GM21619 (cell line): ENCODE measurements around the gene RTTN.

Experiments
- ATAC-seq: cut with Tn5 transposase; IDR thresholded peaks from one replicate; pipeline ENCODE4 v1.9.1; 2021; ENCODE audit not compliant: unreplicated experiment

Gene RTTN

DNA sequence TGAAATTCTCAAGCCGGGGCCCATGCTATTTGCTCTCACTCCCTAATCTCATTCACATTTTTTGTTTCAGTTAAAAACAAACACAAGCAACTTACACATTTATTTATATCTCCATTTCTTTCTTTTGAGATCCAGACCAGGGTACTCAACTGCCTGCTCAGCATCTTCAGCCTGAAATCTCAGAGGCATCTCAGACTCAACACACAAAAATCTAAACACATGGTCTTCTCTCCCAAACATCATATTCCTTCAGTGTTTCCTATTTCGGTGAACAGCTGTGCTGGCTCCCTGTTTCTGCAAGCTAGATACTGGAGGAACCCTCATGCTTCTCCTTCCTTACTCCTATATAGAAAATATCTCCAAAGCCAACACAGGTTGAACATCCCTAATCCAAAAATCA lies 11.3 kb upstream of the RTTN start:
- no peak for ATAC-seq

DNA sequence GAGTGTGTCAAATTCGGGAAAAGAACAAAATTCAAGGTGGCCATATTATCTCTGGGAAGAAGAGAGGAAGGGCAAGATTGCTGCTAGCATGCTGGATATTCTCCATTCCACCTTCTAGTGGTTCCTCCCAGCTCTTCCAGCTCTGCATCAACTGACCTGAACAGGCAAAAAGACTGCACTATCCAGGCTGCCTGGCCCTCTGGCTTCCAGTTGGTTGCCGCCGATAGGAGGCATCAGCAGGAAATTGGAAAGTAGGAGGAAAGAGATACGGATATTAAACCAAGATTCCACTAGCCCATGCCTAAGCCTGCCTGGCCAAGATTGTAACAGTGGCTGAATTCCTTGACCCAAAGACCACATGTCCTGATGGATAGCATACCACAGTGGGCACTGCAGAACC lies 1.7 kb upstream of the RTTN start:
- no peak for ATAC-seq

DNA sequence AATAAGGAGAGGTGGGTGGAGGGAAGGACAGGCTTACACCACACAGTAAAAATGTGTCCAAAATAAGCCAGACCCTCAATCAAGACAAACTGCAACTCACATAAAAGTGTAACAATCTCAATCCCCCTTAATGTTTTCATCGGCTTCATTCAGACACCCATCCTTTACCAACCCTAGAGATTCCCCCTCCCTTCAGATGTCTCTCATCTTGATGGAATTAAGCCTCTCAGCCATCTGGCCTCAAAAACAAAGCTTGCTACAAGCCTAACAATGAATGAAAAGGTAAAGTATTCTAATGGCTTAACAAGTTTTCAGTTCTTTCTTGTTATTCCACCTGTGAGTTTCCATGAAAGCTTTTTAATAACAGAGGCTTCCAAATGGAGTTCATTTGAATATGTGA lies 5.2 kb downstream of the RTTN start:
- ATAC-seq, result no peak

DNA sequence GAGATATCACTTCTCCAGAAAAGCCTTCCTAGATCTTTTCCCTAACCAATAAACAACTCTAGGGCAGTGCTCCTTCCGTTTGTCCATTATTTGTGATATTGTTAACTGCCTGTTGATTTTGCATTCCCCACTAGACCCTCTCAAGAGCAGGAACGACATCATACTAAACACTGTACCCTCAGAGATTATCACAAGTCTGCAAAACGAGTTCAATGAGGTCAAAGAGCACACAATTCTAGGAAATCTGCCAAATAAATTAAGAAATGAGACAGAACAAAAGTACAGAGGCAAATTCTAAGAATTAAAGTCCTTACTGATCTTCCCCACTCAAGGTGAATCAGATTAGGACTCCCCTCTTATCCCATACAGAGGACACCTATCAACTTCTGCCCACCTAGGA lies 7.6 kb downstream of the RTTN start:
- no peak for ATAC-seq

DNA sequence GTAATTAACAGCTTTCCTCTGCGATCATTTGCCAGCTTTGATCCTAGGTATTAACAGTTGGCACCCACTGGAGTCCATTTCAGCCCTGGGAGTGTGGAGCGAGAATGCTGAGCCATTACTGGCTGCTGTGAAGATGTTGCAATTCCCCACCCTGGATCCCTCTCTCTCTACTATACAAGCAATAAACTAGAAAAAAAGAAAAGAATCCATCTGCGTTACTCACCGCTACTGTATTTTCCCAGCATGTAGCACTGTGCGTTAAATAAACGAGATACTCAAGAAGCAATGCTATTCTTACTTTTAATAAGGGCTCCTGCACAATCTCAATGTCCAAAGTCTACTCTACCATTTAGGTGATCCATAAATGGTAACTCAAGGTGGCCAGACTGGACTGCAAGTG lies 8.5 kb downstream of the RTTN start:
- no peak for ATAC-seq

DNA sequence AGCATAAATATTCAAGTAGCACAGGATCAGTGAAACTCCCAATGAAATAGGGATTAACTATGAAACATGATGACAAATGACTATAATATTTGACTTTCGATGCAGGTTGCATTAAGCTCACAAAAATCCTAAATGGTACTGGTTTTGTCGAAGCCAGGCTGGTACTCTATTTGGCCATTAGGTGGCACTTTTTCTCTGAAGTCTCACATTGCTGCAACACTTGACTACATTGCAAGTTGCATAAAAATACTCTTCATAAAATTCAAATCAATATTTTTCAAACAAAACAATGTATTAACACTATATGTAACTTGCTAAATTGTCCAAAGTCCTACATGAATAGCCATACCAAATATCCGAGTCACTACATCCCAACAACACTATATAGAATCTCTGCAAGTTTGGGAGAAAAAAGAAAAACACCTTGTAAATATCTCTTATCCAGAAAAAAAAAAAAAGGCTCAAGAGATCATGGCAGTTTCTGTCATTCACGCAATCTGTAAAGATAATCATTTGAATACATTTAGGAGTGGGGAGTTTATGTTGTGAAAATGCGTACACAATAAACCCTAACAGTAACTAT lies 9.5 kb downstream of the RTTN start:
- ATAC-seq, result no peak

DNA sequence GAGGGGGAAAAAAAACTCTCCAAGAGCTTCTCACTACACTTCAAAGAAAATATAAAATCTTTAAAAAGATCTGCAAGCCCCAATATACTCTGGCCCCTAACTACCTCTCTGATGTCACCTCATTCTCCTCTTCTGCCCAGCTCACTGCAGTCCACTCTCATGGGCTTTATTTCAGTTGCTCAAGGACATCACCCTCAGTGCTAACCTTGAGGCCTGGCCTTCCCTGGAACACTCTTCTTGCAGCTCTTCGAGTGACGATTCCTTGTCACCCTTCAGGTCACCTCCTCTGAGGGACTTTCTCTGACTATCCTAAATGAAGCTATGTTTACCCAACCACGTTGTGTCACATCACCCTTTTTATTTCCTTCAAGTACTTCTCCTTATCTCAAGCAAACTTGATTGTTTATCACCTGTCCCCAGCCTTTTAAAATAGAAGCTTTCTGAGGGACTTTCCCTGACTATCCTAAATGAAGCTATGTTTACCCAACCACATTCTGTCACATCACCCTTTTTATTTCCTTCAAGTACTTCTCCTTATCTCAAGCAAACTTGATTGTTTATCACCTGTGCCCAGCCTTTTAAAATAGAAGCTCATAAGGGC lies 10.4 kb downstream of the RTTN start:
- ATAC-seq, result peak; percentile 39

DNA sequence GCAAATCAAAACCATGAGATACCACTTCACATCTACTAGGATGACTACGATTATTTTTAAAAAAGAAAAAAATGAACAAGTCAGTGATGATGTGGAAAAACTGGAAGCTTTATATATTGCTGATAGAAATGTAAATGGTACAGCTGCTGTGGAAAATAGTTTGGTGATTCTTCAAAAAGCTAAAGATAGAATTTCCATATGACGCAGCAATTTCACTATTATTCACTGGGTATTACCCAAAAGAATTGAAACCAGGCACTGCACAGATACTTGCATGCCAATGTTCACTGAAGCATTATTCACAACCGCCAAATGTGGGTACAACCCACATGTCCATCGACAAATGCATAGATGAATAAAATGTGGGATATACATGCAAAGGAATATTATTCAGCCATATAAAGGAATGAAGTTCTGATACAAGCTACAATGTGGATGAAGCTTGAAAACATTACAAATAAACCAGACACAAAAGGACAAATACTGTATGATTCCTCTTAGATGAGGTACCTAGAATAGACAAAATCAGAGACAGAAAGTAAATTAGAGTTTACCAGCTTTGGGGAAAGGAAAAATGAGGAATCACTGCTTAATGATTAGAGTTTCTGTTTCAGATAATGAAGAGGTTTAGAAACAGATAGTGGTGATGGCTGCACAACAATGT lies 11.1 kb downstream of the RTTN start:
- ATAC-seq, result peak; percentile 84

DNA sequence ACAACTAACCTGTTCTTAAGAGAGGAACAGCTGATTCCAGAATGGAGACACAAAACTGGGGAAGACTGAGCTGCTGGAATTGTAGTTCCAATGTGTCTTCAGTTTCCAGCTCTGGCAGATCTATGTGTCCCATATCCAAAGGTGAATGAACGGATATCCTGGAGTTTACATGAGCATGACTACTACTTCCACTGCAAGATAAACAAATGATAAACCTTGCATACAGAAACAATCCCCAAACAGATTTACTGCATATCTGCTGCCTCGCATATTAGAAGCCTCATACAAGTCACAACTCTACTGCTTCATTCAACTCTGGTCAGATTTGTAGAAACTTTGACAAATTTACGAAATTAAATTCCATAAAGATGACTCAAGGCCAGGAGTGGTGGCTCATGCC lies 15.0 kb downstream of the RTTN start:
- no peak for ATAC-seq

DNA sequence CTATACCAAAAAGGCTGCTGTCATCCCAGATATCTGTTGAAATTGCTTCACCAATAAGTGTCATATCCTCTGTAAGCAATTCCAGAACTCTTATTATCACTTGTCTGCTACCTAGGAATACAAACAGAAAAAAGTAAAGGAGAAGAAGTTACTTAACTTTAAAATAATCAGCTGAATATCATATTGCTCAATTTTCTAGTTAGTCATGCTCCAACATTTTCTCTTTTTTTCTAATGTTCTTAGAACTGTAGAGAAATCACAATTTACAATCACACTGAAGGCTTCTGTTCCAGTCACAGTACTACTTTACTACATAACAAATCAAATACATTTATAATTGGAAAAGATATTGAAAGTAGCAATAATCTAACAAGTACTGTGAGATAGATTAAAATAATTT lies 17.4 kb downstream of the RTTN start:
- ATAC-seq, result no peak

DNA sequence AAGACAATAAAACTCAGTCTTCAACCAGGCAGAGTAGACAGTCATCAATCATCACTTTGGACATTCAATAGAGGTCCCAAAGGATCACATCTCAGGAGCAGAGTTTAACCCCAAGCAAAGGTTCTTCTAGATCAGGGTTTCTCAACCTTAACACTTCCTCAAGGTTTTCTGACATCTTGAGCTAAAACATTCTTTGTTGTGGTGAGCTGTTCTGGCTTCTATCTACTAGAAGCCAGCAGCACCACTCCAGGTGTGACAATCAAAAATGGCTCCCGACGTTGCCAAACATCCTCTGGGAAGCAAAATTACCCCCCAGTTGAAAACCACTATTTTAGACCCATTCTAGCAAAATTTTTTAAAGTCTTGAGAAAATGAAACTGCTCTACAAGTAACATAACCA lies 22.0 kb downstream of the RTTN start:
- no peak for ATAC-seq

DNA sequence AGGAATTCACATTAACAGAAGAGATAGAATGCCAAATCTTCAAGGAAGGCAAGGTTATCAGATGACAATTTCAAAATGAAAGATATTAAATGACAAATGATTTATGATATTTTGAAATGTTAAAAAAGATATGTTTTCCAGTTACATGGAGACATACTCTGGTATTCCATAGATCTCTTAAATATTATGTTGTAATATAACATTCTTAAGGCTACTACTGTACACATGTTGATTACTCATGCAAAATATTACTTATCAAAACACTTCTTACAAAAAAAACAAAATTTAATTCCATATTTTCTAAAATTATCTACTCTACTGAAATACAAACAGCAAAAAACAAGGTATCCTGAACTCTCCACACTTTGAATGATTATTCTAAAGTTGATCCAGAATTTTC lies 22.9 kb downstream of the RTTN start:
- no peak for ATAC-seq

DNA sequence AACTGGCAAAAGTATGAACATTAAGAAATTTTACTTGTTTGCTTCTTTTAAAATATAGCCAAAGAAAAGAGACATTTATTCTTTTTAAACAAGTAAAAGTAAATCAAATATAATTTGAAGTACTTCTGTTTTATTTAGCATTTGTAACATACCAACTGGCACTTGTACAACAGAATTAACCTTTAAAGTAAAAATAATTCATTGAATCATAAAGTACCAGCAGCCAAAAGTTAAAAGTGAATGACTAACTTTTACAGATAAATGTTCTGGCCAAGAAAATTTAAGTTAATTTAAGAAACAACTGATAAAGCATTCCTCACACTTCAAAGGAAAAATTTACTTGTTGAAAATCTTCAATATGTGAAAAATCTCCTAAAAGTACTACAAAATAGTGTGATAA lies 23.8 kb downstream of the RTTN start:
- ATAC-seq, result no peak

DNA sequence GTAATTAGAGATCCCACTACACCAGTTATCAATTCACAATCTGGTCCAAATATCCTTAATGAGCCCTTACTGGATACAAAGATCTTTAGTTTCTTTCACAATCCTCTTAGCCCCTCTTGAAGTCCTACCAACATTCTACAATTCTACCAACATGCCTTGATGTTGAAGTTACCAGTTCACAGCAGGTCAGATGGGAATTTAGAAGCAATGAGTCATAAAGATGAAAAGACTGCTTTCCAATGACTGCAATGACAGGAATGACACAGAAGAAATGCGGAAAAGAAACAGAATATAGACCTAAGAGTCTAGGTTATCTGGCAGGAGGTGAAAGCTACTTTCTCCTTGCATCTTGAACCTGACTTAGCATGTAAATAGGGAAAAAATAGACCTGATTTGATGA lies 24.5 kb downstream of the RTTN start:
- ATAC-seq, result no peak

DNA sequence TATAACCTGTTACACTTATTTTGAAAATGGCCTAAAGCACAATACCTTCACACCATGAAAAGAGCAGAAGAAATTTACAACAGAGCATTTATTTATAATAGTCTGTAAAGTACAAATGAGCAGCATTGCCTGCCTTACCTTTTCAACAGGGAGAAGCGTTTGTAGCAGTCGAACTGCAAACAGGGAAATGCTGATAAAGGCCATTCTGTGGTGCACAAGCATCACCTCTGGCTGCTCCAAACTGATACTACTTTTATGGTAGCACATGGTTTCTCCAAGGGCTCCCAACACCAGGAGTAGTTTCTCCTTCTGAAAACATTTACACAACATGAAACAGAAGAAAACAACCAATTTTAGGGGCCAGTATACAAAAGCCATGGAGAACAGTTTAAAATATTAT lies 28.9 kb downstream of the RTTN start:
- ATAC-seq, result no peak

DNA sequence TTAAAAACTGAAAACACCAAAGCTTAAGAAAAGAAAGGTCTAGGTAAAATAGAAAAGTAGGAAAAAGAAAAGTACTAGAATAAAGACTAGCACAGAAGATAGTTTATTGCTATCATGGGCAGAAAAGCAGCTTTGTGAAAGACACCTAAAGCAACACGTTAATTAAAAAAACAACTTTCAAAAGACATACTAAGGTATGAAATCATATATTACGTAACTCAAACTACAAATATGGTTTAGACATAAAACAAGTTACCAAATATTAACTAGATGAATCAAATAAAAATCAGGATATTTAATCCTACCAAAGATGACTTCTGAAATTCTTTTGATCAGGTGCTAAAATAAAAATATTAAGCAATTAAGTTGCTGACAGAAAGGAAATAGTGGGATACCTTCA lies 30.3 kb downstream of the RTTN start:
- ATAC-seq, result no peak

DNA sequence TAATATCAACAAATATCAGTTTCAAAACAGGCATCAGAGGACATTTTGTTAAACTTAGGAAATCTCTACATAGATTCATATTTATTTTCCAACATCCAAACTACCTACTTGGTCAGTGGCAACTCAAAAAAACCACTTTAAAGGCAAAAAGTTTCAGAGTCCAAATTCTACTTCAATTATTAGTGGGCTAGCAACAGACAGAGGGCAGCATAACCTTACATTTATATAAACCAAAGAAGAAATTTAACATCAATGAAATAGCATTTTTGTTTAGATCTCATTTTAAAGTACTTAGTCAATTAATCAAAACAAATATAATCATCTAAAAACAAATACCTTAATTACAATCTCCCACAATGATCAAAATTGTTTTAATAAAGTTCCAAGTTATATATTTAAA lies 33.3 kb downstream of the RTTN start:
- ATAC-seq, result no peak

DNA sequence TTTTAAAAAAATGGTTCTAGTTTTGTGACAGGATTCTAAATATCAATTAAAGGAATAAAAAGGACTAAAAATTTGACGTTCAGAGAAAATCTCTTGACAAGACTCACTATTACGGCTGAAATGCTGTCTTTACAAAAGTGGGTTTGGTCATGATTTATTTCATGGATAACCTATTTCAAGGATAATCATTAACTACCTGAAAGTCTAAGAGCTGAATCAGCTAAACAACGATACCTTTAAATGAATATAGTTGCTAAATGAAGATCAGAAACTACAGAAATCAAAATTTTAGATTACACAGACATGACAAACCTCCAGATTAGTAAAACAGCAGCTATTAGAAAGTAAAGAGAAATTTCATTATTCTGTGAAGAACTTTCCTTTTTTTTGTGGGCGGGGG lies 35.7 kb downstream of the RTTN start:
- ATAC-seq, result no peak

DNA sequence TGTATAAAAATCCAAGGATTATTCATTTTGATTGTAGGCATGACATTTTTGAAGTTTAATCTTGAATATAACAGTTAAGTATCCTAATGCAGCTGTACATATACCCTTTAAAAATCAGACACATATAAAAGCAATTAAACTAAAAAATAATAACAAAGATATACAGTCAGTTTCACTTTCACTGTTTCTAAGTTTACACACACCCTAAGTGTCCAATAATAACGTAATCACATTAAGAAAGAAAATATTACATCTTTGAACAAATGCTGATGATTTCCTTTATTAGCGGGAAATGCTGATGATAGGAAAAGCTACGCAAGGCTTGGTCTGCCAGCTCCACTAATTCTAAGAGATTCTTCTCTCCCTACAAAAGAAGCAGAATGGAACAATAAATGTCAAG lies 38.8 kb downstream of the RTTN start:
- ATAC-seq, result no peak

DNA sequence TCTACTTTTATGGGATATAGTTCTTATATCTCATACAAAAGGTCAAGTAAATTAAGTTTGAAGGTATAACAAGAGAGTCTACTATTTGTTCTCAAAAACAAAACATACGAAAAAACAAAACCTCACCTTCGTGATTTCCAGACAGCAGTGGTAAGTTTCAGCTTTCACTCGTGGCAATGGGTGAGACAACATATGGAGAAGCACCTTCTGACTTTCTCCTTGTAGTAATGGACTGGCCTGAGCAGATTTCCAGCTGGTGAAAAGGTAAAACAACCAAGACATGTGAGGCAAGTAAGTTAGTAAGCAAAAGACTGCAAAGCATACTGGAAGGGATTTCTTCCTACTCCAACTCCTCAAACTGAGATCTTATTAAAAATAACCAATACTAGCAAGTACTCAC lies 39.6 kb downstream of the RTTN start:
- ATAC-seq, result peak; percentile 75

DNA sequence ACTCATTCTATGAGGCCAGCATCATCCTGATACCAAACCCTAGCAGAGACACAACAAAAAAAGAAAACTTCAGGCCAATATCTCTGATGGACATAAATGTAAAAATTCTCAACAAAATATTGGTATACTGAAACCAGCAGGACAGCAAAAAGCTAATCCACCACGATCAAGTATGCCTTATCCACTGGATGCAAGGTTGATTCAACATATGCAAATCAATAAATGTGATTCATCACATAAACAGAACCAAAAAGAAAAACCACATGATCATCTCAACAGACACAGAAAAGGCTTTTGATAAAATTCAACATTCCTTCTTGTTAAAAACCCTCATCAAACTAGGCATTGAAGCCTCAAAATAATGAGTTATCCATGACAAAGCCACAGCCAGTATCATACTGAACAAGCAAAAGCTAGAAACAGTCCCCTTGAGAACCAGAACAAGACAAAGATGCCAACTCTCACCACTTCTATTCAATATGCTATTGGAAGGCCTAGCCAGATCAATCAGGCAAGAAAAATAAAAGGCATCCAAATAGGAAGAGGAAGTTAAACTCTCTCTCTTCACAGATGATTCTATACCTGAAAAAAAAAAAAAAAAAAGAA lies 45.3 kb downstream of the RTTN start:
- no peak for ATAC-seq

DNA sequence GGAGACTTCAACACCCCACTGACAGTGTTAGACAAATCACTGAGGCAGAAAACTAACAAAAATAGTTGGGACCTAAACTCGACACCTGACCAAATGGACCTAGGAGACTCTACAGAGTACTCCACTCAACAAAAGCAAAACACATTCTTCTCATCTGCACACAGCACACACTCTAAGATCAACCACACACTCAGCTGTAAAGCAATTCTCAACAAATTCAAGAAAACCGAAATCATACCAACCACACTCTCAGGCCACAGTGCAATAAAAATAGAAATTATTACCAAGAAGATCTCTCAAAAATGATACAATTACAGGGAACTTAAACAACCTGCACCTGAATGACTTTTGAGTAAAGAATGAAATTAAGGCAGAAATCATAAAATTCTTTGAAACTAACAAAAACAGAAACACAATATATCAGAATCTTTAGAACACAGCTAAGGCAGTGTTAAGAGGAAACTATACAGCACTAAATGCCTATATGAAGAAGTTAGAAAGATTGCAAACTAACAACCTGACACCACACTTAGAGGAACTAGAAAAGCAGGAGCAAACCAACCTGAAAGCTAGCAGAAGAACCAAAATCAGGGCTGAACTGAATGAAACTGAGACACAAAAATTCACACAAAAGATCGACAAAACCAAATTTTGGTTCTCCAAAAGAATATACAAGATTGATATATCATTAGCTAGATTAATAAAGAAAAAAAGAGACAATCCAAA lies 46.3 kb downstream of the RTTN start:
- ATAC-seq, result peak; percentile 90
